Ramos (cell line): ENCODE measurements around the gene DDIT3.
"Not testable (repeated sequence)": the region's sequence is repeated elsewhere in the genome, so short reads cannot be mapped to it uniquely, and the experiment has no call there.

Experiments used
- in situ Hi-C: fragments of 300-500 bp; cut with MboI; formaldehyde crosslinking; loops from one replicate; pipeline ENCODE4 v1.14.3; 2022; ENCODE audit warnings: low sequenced_read_pairs; ENCODE audit not compliant: unreplicated experiment

The DDIT3 gene

GRCh38 chr12:57514720-57515407, 5.5 kb downstream of the DDIT3 start:
- in situ Hi-C loops = no loop called here

DNA sequence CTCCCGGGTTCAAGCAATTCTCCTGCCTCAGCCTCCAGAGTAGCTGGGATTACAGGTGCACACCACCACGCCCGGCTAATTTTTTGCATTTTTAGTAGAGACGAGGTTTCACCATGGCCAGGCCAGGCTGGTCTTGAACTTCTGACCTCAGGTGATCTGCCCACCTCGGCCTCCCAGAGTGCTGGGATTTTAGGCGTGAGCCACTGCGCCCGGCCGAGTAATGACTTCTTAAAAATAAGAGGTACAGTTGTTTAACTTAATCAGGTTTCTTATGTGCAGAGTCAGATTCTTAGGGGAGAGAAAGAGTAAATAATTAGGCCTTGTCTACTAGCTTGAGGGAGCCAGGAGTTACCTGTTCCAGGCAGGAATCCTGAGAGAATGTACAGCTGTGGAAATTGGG, 6.1 kb downstream of the DDIT3 start:
- in situ Hi-C loops = not testable (repeated sequence)

- in situ Hi-C loops = not testable (repeated sequence)
Measured at GRCh38 chr12:57513677-57514076, 6.6 kb downstream of the DDIT3 start.

DNA sequence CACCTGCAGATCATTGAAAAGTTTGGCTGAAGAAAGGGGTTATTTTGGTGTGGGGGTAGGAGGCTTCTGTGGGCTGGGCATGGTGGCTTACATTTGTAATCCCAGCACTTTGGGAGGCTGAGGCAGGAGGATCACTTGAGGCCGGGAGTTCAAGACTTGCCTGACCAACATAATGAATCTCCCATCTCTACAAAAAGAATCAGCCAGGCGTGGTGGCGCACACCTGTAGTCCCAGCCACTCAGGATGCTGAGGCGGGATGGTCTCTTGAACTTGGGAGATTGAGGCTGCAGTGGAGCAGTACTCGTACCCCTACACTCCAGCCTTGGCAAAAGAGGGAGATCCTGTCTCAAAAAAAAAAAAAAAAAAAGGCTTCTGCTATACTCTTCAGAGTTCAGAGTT, 7.0 kb downstream of the DDIT3 start:
- in situ Hi-C loops = no loop called here

DNA sequence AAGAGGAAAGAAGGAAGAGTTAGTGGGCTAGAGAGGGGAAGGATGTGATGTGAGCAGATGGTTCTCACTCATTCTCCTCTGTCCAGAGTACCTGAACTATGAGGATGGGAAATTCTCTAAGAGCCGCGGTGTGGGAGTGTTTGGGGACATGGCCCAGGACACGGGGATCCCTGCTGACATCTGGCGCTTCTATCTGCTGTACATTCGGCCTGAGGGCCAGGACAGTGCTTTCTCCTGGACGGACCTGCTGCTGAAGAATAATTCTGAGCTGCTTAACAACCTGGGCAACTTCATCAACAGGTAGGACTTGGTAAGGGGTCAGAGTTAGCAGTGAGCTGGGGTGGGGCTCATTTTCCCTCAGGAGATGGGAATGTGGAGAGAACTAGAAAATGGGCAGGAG, 7.6 kb downstream of the DDIT3 start:
- in situ Hi-C loops = no loop called here

GRCh38 chr12:57511588-57512325, 8.6 kb downstream of the DDIT3 start:
- in situ Hi-C loops = no loop called here

DNA sequence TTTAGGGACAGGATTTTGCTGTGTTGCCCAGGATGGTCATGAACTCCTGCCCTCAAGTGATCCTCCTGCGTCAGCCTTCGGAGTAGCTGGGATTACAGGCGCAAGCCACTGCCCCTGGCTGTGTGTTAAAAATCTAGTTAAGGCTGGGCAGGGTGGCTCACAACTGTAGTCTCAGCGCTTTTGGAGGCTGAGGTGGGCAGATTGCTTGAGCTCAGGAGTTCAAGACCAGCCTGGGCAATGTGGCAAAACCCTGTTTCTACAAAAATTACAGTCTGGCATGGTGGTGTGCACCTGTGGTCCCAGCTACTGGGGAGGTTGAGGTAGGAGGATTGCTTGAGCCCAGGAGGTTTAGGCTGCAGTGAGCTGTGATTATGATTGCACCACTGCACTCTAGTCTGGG, 9.2 kb downstream of the DDIT3 start:
- in situ Hi-C loops = no loop called here

DNA sequence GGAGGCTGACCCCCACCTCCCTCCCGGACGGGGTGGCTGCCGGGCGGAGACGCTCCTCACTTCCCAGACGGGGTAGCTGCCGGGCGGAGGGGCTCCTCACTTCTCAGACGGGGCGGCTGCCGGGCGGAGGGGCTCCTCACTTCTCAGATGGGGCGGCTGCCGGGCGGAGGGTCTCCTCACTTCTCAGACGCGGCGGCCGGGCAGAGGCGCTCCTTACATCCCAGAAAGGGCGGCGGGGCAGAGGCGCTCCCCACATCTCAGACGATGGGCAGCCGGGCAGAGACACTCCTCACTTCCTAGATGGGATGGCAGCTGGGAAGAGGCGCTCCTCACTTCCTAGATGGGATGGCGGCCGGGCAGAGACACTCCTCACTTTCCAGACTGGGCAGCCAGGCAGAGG, 12.5 kb downstream of the DDIT3 start:
- in situ Hi-C loops = not testable (repeated sequence)

DNA sequence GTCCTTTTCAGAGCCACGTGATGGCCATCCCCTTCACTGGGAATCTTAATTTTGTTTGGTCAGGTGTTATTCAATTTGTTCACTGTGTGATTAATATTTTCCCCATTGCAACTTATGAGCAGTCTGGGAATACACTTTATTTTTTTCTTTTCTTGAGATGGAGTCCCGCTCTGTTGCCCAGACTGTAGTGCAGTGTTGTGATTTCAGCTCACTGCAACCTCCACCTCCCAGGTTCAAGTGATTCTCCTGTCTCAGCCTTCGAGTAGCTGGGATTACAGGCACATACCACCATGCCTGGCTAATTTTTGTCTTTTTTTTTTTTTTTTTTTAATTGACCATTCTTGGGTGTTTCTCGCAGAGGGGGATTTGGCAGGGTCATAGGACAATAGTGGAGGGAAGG, 13.8 kb downstream of the DDIT3 start:
- in situ Hi-C loops = not testable (repeated sequence)

DNA sequence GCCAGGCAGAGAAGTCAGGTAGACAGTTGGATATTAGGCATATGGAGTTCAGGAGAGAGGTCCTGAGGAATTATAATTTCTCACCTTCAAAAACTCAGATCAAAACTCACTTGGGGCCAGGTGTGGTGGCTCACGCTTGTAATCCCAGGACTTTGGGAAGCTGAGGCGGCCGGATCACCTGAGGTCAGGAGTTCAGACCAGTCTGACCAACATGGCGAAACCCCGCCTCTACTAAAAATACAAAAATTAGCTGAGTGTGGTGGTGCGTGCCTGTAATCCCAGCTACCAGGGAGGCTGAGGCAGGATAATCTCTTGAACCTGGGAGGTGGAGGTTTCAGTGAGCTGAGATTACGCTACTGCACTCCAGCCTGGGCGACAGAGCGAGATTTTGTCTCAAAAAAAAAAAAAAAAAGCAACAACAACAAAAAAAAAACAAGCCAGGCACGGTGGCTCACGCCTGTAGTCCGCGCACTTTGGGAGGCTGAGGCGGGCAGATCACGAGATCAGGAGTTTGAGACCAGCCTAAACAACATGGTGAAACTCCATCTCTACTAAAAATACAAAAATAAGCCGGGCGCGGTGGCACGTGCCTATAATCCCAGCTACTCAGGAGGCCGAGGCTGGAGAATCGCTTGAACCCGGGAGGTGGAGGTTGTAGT, 17.9 kb downstream of the DDIT3 start:
- in situ Hi-C loops = not testable (repeated sequence)

GRCh38 chr12:57500213-57500612, 20.1 kb downstream of the DDIT3 start:
- in situ Hi-C loops = no loop called here

DNA sequence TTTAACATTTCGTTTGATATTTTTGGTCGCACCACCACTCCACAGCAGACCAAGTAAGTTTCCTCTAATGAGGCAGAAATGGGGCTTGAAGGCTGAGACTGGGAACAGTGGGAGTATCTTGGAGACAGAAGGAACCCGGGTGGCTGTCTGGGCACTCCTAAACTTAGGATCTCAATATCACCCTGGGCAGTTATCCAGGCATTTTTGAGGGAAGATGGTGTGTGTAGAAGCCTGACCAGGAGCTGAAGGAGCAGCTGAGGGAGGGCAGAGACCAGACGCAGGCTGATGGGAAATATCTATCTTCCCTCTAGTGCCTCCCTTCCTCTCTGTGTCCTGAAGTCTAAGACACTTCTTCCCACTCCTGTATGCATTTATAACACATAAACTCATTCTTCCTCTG, 21.7 kb downstream of the DDIT3 start:
- in situ Hi-C loops = no loop called here

GRCh38 chr12:57498132-57498502, 22.2 kb downstream of the DDIT3 start:
- in situ Hi-C loops = no loop called here

DNA sequence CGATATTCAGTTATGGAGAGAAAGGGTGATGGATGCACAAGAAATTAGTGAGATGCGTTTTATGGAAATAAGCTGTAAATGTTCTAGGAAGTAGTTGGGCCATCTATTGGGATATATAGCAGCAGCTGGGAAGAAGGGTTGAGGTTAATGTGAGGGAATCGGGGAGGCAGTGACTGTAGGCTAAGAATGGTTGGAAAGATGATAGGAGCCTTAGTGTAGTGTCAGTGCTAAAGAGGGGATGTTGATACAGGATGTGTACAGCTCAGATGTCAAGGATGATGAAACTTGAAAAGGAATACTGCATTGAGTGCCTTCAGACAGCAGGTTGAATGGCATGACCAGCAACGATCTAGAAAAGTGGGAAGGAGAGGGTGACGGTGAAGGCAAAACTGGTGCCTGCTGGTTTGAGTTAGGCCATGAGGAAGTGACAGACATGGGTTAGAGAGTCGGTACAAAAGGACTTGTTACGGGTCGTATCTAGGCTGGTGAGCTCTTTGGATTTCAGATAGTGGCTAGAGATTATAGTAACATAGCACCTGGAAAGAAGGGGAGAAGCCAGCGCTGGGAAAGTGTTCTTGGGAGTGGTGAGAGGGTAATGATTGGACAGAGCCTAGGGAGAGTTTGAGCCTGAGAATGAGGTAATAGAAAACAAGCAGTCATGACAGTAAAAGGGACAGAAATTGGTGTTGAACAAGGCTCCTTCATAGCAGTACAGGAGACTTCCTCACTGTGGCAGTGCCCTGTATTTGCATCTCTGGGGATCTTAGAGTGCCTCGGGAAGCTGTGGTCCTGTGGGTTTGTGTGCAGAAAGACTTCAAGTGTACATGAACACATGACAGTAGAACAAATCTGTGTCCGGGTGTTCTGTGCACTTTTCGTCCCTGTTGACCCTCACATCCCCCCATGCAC, 22.8 kb downstream of the DDIT3 start:
- in situ Hi-C loops = no loop called here

DNA sequence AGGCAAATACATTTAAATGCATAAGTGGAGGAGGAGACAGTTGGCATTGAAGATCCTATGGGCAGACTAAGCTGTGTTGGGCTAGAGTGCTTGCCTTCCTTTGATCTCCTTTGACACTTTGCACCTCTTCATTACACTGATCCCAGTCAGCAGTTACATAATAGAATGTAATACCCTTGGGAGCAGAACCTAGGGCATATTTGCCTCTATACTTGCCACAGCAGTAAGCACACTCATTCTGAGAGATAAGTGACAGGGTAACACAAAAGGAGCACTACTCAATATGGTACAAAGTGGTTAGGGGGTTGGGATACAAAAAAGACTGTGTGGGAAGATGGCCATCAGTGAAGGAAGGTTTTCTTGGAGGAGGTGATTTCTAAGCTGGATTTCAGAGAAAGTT, 23.5 kb downstream of the DDIT3 start:
- in situ Hi-C loops = no loop called here

DNA sequence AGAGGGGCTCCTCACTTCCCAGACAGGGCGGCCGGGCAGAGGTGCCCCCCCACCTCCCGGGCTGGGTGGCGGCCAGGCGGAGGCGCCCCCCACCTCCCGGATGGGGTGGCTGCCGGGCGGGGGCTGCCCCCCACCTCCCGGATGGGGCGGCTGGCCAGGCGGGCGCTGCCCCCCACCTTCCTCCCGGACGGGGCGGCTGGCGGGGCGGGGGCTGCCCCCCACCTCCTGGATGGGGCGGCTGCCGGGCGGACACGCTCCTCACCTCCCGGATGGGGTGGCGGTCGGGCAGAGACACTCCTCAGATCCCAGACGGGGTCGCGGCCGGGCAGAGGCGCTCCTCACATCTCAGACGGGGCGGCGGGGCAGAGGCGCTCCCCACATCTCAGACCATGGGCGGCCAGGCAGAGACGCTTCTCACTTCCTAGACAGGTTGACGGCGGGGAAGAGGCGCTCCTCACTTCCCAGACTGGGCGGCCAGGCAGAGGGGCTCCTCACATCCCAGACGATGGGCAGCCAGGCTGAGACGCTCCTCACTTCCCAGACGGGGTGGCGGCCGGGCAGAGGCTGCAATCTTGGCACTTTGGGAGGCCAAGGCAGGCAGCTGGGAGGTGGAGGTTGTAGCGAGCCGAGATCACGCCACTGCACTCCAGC, 25.1 kb downstream of the DDIT3 start:
- in situ Hi-C loops = not testable (repeated sequence)

DNA sequence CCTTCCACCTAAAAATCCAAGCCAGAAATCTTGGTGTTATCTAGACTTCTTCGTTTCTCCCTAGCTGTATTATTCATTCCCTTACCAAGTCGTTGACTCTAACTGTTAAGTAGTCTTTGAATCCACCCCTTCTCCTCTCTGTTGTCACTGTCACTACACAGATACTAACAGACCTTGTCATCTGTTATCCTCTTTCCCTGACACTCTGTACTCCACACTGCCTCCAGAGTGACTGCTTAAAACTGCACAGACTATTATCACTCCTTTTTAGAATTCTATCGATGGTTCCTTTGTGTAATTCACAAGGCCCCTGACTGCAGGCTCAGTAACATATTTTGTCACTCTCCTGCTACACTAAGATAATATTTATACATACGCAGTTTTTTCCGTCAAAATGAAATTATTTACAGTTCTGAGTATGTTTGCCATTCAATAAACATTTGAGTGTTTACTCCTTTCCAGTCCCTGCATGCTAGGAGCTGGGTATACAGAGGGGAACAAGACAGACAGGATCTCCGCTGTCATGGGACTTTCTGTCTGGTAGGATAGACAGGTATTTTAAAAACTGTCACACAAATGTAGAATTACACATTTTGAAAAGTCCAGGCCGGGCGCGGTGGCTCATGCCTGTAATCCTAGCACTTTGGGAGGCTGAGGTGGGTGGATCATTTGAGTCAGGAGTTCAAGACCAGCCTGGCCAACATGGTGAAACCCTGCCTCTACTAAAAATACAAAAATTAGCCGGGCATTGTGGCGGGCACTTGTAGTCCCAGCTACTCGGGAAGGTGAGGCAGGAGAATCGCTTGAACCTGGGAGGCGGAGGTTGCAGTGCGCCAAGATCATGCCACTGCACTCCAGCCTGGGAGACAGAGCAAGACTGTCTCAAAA, 28.7 kb downstream of the DDIT3 start:
- in situ Hi-C loops = no loop called here

DNA sequence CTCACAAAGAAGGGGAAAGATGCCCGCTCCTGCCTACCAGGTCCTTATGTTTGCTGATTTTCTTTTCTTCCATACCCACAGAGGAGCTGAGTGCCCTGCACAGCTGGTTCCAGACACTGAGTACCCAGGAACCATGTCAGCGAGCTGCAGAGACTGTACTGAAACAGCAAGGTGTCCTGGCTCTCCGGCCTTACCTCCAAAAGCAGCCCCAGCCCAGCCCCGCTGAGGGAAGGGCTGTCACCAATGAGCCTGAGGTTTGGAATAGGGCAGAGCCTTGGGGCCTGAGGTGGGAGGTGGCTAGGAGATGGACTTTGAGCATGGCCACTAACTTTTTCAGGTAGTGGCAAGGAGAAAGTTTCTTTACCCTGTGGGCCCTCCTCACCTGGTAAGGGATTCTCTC, 30.2 kb downstream of the DDIT3 start:
- in situ Hi-C loops = no loop called here

- in situ Hi-C loops = no loop called here
Measured at GRCh38 chr12:57489157-57489641, 31.1 kb downstream of the DDIT3 start.
